WTC11 (cell line): ENCODE data around the gene TTC39B.

Experiments
- ATF1 ChIP-seq: sonication (generic); formaldehyde crosslinking; IDR thresholded peaks from 2 replicates; pipeline ENCODE4 v1.8.1; 2023; ENCODE audit warnings: mild to moderate bottlenecking, moderate library complexity, missing genetic modification reagents
- CTCF ChIP-seq: fragments of 200-600 bp; IDR thresholded peaks from 2 replicates; pipeline ENCODE4 v1.8.0; 2022; ENCODE audit warnings: antibody characterized with exemption
- FOXJ3 ChIP-seq: sonication (generic); formaldehyde crosslinking; IDR thresholded peaks from 2 replicates; pipeline ENCODE4 v1.9.0; 2021; ENCODE audit warnings: missing genetic modification reagents, mild to moderate bottlenecking, borderline replicate concordance
- JUN ChIP-seq: sonication (generic); formaldehyde crosslinking; IDR thresholded peaks from 2 replicates; pipeline ENCODE4 v1.8.0; 2023; ENCODE audit warnings: mild to moderate bottlenecking, missing genetic modification reagents
- MAX ChIP-seq: sonication (generic); formaldehyde crosslinking; IDR thresholded peaks from 2 replicates; pipeline ENCODE4 v1.8.0; 2022; ENCODE audit warnings: mild to moderate bottlenecking, missing genetic modification reagents
- MLX ChIP-seq: sonication (generic); formaldehyde crosslinking; IDR thresholded peaks from 2 replicates; pipeline ENCODE4 v1.8.1; 2023; ENCODE audit warnings: mild to moderate bottlenecking, missing genetic modification reagents, moderate library complexity
- TCF7 ChIP-seq: sonication (generic); formaldehyde crosslinking; IDR thresholded peaks from 2 replicates; pipeline ENCODE4 v1.8.0; 2022; ENCODE audit warnings: mild to moderate bottlenecking, low read depth, missing genetic modification reagents, moderate library complexity
- TP53 ChIP-seq: sonication (generic); formaldehyde crosslinking; IDR thresholded peaks from 2 replicates; pipeline ENCODE4 v1.8.1; 2023; ENCODE audit warnings: mild to moderate bottlenecking, missing genetic modification reagents

GRCh38 chr9:15355669-15356068, 48.7 kb upstream of the TTC39B start:
- TF ChIP-seq FOXJ3 (CRISPR knock-in tag) (no peak), TCF7 (no peak), MAX (CRISPR knock-in tag) (no peak), CTCF (no peak), JUN (no peak), TP53 (CRISPR knock-in tag) (no peak), MLX (CRISPR knock-in tag) (no peak), ATF1 (CRISPR knock-in tag) (no peak)
